ENCODE results near the gene STRBP.
"Not testable (repeated sequence)": the region's sequence is repeated elsewhere in the genome, so short reads cannot be mapped to it uniquely, and the experiment has no call there.

STRBP gene
- total RNA-seq: 44.6 to 76.7 reads per million in 2 experiments

- peak; percentile 90 for DNase-seq (ENCODE audit: low read depth)
Observed at GRCh38 chr9:123268465-123269259, at the start of gene STRBP. Gene STRBP (minus strand): TSS chr9:123268586. CDS start chr9:123184134, 84,452 bp downstream.

- no peak for DNase-seq (ENCODE audit: low read depth)
Observed at GRCh38 chr9:123316053-123316718, 47.8 kb upstream of the STRBP start.

- no peak for DNase-seq (ENCODE audit: low read depth)
Observed at GRCh38 chr9:123315635-123316034, 47.2 kb upstream of the STRBP start.

DNA sequence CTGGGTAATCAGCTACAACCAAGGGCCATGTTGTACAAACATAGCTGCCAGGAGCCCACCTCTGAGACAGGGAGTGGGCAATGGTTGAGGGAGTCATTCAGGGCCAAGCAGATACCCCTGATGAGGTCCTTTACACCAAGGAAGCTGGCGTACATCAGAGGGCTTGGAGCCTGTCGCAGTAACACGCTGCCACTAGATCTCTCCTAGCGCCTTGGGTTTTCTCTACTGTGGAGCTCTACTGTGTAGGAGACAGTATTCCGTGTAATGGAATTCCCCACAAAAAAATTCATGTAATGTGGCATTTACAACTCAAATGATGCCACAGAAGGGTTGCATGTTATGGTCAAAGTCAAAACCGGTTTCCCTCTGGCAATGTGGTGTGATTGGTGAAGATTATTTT lies 46.2 kb upstream of the STRBP start:
- DNase-seq (ENCODE audit: low read depth): no peak

DNA sequence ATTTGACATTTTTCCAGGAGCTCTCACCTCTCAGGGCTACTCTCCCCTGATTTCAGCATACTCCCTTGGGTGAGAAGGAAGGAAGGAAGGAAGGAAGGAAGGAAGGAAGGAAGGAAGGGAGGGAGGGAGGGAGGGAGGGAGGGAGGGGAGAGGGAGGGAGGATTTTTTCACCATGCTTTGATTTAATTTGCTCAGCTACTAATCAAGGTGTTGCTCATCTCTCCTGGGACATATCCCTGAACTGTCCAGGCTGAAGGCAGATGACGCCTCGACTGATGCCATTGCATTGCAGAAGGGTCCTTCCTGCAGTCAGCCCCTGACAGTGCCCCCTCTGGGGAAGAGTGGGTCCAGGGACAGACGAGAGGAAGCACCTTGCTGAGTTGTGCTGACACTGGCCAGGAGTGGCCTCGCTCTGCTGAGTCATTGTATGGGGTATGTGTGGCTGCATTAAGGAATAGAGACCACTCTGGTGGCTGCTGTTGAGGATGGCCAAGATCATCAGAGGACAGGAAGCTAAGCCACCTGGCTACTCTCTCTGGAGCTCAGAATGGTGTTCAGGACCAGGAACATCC lies 44.0 kb upstream of the STRBP start:
- DNase-seq (ENCODE audit: low read depth): no peak

- no peak for DNase-seq (ENCODE audit: low read depth)
Observed at GRCh38 chr9:123311250-123311752, 42.9 kb upstream of the STRBP start.

- no peak for DNase-seq (ENCODE audit: low read depth)
Observed at GRCh38 chr9:123310551-123311249, 42.3 kb upstream of the STRBP start.

GRCh38 chr9:123309611-123310010 lies 41.2 kb upstream of the STRBP start:
- no peak for DNase-seq (ENCODE audit: low read depth)

- no peak for DNase-seq (ENCODE audit: low read depth)
Observed at GRCh38 chr9:123305879-123306278, 37.5 kb upstream of the STRBP start.

- DNase-seq (ENCODE audit: low read depth): no peak
Observed at GRCh38 chr9:123304340-123304691, 35.9 kb upstream of the STRBP start.

DNA sequence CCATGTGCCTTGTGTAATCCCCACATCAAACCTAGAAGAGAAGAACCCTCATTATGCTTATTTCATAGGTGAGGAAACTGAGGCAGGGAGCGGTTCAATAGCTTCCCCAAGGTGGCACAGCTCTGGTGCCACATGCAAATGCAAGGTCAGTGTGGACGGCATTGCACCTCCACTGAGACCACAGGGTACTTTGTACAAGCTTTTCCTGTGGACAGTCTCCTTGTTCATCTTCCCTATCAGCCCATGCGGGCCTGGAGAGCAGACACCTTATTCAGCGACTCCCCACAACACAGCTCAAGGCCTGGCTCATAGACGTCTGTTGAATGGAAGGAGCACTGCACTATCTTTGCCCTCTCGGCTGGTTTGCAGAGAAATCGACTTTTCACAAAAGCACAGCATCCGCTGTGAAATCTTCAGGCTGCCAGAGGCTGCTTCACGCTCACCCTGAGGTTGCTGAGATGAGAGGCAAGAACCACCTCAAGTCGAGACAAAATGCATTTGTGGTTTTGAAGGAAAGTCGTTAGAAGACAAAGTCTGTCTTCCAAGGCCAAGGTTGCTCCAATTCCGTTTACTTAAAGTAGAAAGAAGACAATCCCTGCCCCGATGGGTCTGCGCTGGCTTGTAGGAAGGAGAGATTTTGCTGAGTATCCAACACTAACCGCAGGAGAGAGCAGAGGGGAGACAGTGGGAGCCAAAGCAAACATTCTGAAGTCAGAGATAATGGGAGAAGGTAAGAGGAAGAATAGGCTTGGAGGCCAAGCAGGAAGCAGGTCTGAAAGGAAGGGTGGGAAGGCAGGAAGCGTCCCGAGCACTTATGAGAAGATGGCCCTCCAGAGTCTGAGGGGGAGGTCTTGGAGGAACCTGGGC lies 34.2 kb upstream of the STRBP start:
- no peak for DNase-seq (ENCODE audit: low read depth)

DNA sequence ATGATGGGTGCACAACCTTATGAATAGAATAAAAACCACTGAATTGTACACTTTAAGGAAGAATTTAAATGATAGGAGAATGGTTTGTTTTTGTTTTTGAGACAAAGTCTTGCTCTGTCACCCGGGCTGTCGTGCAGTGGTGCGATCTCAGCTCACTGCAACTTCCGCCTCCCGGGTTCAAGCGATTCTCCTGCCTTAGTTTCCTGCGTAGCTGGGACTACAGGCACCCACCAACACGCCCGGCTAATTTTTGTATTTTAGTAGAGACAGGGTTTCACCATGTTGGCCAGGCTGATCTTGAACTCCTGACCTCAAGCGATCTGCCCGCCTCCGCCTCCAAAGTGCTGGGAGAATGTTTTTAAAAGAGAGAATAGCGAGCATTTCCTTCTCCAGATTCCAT lies 33.5 kb upstream of the STRBP start:
- DNase-seq (ENCODE audit: low read depth): not testable (repeated sequence)

- no peak for DNase-seq (ENCODE audit: low read depth)
Observed at GRCh38 chr9:123300554-123300953, 32.2 kb upstream of the STRBP start.

- no peak for DNase-seq (ENCODE audit: low read depth)
Observed at GRCh38 chr9:123299558-123300126, 31.3 kb upstream of the STRBP start.

- DNase-seq (ENCODE audit: low read depth): no peak
Observed at GRCh38 chr9:123296174-123296573, 27.8 kb upstream of the STRBP start.

GRCh38 chr9:123291736-123292135 lies 23.4 kb upstream of the STRBP start:
- no peak for DNase-seq (ENCODE audit: low read depth)

GRCh38 chr9:123290764-123291163 lies 22.4 kb upstream of the STRBP start:
- no peak for DNase-seq (ENCODE audit: low read depth)

GRCh38 chr9:123287639-123288038 lies 19.3 kb upstream of the STRBP start:
- DNase-seq (ENCODE audit: low read depth): no peak

DNA sequence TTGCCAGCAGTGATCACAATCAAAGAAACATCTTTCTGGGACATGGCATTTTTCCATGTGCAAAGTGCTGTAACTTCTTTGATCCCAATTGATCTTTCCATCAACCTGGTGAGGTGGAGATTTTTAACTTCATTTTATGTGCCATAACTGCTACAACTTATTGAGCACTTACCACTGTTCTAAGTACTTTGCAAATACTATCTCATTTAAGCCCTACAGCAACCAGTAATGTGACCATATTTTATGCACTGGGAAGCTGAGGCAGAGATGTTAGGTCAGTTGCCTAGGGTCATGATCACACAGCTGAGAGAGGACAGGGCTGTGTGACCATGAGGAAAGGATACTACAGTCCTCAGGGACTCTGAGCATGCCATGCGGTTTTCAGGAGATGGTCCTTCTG lies 17.9 kb upstream of the STRBP start:
- DNase-seq (ENCODE audit: low read depth): no peak

GRCh38 chr9:123284656-123285055 lies 16.3 kb upstream of the STRBP start:
- DNase-seq (ENCODE audit: low read depth): no peak

GRCh38 chr9:123283455-123283854 lies 15.1 kb upstream of the STRBP start:
- no peak for DNase-seq (ENCODE audit: low read depth)

Measured in T follicular helper cell (primary cell).